GM18505 (cell line): ENCODE results near the gene CNOT8.
"Not testable (repeated sequence)": the region's sequence is repeated elsewhere in the genome, so short reads cannot be mapped to it uniquely, and the experiment has no call there.

Source experiments
- ATAC-seq: cut with Tn5 transposase; IDR thresholded peaks from one replicate; pipeline ENCODE4 v1.9.1; 2021; ENCODE audit not compliant: unreplicated experiment
- POLR2A ChIP-seq: IDR thresholded peaks from 4 replicates; pipeline ENCODE4 v1.6.1; 2011; ENCODE audit warnings: borderline replicate concordance; ENCODE audit not compliant: insufficient read depth, insufficient read length; ENCODE audit errors: extremely low read depth

Gene CNOT8

DNA sequence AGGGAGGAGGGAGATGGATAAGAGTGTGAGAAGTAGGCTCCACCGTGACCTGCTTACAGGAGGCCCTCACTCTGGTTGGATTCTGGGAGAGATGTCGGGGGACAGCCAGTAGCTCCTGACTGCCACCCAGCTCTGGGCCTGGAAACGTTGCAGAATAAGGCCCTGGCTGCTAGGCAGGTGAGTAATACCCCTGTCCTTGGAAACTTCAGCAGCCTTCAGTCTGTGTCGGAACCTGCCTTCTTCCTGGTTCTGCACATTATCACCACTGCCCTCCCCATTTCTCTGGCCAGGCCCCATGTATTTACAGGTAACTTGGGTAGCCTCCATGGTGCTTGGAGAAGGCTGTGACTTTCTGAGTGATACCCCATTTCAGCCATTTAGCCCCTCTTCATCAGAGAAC lies 34.8 kb upstream of the CNOT8 start:
- no peak for TF ChIP-seq POLR2A

DNA sequence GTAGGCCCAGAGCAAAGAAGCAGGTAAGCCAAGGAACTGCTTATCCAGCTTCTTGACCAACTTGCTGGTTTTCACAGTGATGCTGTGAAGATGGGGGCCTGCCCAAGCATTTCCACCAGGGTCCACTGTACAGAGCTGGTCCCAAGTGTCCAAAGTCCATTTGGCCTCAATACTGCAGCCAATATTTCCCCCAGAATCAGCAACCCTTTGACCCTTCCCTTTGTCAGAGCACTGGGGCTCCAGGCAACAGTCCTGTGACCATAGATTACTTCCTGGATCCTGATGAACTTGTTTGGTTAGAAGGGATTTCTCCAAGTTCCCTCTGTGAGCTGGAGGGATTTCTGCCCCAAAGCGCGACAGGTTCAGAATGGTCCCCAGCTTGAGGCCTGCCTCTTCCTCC lies 34.4 kb upstream of the CNOT8 start:
- no peak for ATAC-seq
- no peak for TF ChIP-seq POLR2A

More for the DNA sequence above, 34.8 kb upstream of the CNOT8 start:
- no peak for ATAC-seq

DNA sequence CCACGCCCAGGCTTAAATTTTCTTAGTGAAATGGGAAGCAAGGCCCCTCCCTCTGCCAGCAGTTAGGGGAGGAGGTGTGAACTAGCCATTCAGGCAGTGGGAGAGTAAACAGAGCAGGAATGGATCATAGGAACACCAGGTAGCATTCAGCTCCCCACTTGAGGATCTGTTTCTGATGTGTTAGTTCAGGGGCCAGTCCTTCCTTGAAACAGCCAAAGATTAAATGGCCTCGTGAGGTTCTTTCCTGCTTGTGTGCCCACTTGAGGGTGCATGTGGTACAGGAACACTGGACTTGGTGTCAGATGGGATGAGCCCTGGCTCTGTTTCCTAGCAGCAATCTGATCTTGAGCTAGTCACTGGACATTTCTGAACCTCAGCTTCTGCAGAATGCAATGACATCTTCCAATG lies 29.2 kb upstream of the CNOT8 start:
- no peak for TF ChIP-seq POLR2A
- ATAC-seq, result no peak

DNA sequence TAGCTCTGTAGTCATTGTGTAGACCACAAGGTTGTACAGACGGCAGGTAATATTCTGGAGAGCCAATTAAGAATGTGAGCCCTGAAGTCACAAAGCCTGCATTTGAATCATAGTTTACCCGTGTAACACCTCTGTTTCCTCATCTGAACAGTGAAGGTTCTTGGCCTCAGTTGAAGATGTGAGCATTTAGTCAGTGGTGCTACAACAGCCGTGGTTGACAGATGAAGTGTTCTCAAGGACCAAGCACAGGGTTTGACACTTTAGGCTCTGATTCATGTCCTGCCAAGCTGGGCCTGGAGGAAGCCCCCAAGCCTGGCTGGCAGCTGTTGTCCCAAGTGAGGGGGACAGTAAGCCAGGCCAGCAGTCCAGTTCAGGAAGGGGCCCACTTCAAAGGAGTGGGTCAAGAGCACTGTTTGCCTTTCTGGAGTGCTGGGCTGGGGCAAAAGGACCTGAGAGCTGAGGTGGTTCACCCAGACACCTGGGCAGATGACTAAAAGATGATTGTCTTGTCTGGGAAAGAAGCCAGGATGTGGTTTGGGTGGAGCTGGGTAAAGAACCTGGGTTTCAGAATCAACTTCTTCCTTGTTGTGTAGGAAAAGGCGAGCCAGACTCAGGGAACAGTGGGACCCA lies 28.7 kb upstream of the CNOT8 start:
- TF ChIP-seq POLR2A, result no peak
- ATAC-seq, result no peak

DNA sequence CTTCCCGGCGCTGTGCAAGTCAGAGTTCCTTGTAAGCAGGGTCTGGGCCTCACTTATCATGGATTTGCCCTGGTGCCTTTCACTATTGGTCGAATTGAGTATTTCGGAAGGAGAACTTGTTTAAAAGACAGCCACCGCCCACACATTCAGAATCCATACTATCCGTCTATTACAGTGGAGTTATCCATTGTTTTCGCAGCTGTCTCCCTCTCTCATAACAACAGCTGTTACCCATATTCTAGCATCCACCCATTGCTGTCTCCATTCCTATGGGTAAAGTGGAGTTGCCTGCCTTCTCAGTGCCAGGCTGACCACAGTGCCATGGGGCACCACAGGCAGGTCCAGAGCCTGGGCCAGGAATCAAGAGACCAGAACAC lies 28.2 kb upstream of the CNOT8 start:
- no peak for TF ChIP-seq POLR2A

DNA sequence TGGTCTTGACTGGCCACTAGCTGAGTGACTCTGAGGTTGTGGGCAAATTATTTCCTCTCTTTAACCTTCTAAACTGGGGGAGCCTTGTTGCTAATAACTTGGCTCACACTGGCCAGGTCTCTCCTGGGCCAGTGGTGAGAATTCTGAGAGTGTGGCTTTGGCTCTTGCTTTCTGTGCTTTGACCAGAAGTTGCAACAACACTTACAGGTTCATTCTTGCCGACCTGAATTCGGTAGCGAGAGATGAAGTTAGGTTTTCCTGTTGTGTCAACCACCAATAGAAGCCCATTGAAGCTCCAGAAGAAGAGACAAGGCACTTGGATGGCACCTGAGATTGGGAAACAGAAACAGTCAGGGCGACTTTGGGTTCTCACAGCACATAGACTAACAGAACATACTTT lies 27.8 kb upstream of the CNOT8 start:
- ATAC-seq, result no peak
- TF ChIP-seq POLR2A, result no peak

More for the DNA sequence above, 28.2 kb upstream of the CNOT8 start:
- no peak for ATAC-seq

DNA sequence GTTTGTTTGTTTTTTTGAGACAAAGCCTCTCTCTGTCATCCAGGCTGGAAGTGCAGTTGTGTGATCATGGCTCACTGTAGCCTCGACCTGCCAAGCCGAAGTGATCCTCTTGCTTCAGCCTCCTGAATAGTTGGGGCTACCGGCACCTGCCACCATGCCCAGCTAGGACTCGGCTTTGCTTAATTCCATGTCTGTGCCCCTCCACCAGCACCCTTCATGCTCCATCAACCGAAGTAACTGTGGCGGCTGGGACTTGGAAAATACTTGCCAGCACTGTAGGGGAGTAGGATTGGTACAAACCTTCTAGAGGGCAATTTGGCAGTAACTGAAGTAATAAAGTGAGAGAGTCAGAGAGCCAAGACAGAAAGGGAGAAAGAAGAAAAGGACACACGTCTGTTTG lies 27.0 kb upstream of the CNOT8 start:
- no peak for ATAC-seq
- no peak for TF ChIP-seq POLR2A

DNA sequence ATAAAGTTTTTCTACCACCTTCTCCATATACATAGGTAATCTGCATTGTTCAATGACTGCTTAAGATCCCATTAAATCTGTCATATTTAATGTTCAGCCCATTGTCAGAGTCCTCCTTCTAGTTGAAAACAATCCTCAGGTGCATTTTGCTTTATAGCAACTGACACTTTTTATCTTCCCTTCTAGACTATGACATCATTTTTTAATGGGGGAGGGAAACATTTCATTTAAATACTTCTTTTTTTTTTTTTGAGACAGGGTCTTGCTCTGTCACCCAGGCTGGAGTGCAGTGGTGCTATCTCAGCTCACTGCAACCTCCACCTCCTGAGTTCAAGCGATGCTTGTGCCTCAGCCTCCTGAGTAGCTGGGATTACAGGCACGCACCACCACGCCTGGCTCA lies 25.6 kb upstream of the CNOT8 start:
- not testable (repeated sequence) for ATAC-seq

DNA sequence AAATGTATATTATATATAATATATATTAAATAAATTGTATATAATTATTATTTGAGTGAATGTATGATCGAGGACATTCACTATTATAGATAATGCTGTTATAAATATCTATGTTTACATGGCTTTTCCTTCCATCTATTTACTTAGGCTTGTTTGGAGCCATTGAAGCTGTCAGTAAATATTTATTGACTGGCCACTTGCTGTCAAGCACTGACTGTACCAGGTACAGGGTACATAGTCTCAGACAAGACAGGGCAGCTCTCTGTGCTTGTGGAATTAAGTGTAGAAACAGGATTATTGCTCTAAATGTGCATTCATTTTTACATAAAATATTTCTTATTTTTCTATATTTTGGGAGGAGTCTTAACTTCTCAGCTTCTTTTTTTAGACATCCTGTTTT lies 24.4 kb upstream of the CNOT8 start:
- no peak for TF ChIP-seq POLR2A
- ATAC-seq, result no peak

DNA sequence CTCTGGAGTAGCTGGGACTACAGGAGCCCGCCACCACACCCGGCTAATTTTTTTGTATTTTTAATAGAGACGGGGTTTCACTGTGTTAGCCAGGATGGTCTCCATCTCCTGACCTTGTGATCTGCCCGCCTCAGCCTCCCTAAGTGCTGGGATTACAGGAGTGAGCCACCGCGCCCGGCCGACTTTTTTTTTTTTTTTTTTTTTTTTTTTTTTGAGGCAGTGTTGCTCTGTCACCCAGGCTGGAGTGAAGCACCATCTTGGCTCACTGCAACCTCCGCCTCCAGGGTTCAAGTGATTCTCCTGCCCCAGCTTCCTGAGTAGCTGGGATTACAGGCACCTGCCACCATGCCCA lies 22.8 kb upstream of the CNOT8 start:
- not testable (repeated sequence) for ATAC-seq

DNA sequence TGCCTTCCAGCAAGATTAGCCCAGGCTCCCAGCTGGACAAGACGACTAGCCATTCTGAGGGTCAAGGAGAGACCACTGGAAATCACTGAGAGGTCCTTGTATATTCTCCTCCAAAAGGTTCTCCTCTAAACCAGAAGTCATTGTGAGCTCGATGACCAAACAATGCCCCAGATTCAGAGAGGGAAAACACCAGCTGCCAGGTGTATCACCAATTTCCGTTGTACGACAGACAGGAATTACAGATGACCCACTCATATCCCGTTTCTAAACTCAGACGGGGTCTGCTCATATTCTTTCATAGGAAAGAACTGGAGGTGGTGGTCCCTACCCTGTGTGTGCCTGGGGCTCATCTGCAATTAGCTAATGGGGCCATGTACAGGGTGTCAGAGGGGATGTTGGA lies 22.2 kb upstream of the CNOT8 start:
- no peak for ATAC-seq
- no peak for TF ChIP-seq POLR2A

DNA sequence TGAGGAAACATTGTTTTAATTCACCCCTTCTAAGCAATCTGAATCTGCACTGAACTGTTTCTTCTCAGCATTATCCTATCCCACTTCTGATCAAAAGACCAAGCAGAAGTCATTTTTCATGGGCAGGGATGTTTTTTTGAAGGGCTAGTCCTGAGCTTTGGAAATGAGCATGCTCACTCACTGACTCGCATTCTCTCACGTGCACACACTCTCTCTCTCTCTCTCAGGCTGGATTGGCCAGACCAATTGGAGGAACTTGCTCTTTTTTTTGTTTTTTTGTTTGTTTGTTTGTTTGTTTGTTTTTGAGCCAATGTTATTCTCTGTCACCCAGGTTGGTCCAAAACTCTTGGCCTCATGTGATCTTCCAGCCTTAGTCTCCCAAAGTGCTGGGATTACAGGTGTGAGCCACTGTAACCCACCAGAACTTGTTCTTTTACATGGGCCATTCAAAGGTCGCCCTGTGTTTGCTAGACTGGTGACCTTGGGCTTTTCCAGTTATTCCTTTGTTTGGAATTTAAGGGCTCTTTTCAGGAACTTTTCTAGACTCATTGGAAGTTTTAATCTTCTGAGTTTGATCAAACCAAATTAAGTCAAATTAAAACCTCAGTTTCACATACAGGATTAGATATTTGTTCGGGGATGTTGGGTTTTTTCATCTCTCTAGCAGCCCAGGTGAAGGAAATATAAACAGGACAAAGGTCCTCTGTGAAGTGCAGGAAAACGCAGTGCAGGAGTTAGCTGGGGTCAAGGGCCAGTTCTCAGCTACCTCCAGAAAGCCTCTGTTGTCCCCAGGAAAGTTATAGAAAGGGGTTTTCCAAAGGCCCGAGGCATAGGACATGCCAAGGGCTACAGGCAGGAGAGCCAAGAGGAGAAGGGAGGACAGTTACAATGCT lies 21.2 kb upstream of the CNOT8 start:
- TF ChIP-seq POLR2A, result no peak
- ATAC-seq, result no peak

DNA sequence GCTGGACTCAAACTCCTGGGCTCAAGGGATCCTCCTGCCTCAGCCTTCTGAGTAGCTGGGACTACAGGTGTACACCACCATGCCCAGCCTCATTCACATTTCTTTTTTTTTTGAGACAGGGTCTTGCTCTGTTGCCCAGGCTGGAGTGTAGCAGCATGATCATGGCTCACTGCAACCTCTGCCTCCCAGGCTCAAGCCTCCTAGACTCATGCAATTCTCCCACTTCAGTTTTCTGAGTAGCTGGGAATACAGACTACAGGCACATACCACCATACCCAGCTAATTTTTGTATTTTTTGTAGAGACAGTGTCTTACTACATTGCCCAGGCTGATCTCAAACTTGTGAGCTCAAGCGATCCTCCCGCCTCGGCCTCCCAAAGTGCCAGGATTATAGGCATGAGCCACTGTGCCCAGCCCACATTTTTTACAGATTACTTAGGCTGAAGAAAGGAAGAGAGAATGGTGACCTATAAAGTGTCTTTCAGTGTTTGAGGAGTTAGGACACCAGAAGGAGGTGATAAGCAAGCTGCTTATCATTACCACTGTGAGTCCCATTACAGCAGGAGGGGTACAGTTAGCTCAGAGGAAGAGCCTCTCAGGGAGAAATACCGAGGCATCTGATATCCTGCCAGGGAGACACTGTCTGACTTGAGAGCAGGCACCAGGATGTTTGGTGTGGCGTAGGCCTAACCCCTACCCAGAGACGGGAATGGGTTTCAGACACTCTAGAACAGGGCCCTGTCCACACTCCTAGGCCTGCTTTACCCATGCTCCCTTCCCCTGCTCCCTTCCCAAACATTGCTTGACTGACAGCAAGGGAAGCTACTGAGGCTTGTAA lies 17.8 kb upstream of the CNOT8 start:
- no peak for ATAC-seq
- no peak for TF ChIP-seq POLR2A

DNA sequence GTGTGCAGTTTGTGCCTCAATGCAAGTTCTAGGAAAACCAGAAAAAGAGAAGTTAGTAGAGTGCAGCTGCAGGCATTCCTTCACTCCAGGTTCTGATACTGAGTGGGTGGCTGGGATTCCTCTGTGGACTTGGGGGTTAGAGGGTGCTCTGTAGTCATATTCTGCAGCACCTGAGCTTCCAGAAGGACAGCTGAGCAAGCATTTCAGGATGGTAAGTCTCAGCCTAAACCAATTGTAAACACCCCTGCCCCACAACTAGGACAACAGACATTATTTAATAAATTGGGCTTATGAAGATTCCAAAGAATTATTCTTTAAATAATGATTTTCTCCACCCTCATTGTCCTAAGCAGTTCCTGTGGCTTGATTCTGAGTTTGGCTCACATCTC lies 17.2 kb upstream of the CNOT8 start:
- ATAC-seq, result no peak
- no peak for TF ChIP-seq POLR2A
